Panc1 (cell line): Measurements from ENCODE around the gene TK2.

Source experiments
- CTCF ChIP-seq: fragments of 450-650 bp; IDR thresholded peaks from 2 replicates; pipeline ENCODE4 v1.5.1; 2017; ENCODE audit warnings: mild to moderate bottlenecking
- POLR2AphosphoS5 ChIP-seq: IDR thresholded peaks from 2 replicates; pipeline ENCODE4 v1.6.1; 2012; ENCODE audit warnings: mild to moderate bottlenecking, low read depth, low read length, moderate library complexity
- REST ChIP-seq, 2 experiments: IDR thresholded peaks; 2 replicates each; pipeline ENCODE4 v1.6.1; 2011 to 2012; ENCODE audit warnings: low read depth in 2 of 2, control low read depth in 1 of 2, low read length in 1 of 2, mild to moderate bottlenecking in 1 of 2, moderate library complexity in 1 of 2; ENCODE audit not compliant: insufficient read depth in 1 of 2
- SIN3A ChIP-seq: IDR thresholded peaks from 2 replicates; pipeline ENCODE4 v1.6.1; 2012; ENCODE audit warnings: low read depth, mild to moderate bottlenecking, low read length, moderate library complexity, borderline replicate concordance; ENCODE audit not compliant: insufficient read depth
- TCF7L2 ChIP-seq: IDR thresholded peaks from 2 replicates; pipeline ENCODE4 v1.6.1; 2011; ENCODE audit warnings: mild to moderate bottlenecking, low read depth, low read length, inconsistent platforms

DNA sequence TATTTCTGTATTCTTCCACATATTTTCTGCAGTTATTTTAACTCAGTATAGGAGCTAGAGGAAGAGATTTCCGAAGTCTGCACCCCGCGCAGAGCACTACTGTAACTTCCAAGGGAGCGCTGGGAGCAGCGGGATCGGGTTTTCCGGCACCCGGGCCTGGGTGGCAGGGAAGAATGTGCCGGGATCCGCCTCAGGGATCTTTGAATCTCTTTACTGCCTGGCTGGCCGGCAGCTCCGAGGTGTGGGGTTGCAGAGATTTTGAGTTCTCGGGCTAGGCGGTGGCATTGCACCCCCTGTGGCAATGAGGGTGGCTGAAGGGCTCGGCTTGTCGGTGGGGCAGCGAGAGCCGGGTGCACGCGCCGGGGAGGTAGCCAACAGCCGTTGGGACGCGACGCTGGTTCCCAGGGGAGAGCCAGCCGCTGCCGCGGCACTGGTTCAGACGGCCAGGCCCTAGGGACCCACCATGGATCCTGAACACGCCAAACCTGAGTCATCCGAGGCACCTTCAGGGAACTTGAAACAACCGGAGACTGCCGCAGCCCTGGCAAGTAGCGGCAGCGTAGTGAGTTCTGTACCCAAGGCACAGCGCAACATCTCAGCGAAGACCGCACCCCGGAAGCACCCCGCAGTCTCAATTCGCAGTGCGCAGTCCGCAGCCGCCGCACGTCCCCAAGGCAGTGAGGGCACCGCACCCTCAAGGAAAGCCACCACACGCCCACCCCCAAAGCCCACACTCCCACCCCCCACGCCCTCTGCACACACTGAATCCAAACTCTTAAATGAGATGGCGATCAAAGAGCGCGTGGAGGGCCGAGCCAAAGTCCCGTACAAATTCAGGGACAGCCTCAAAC lies 16.4 kb upstream of the TK2 start, which contains the start of gene CMTM1:
- TF ChIP-seq CTCF (no peak), TCF7L2 (no peak), POLR2AphosphoS5 (no peak), SIN3A (no peak), REST (IDR thresholded peaks at IDR 0.05; ENCODE audit: insufficient read depth in 1 of 2, low read depth in 2 of 2, low read length in 1 of 2) (no peak)
